H1 (cell line): ENCODE data around the gene CCDC91. TPM values are rescaled to one million over a fixed set of nuclear protein-coding genes. Genes with fewer than 3 reads are reported as not detected.

Experiments used
- CTCF ChIA-PET: fragments of 300-600 bp; sonication (Branson Sonifier 250); formaldehyde crosslinking; loops from one replicate; lab custom pipeline; 2021; ENCODE audit not compliant: partially characterized antibody; lab: Charles Lee
- POLR2A ChIA-PET: fragments of 300-600 bp; sonication (Branson Sonifier 250); formaldehyde crosslinking; loops from one replicate; lab custom pipeline; 2021; ENCODE audit warnings: inconsistent platforms; ENCODE audit not compliant: partially characterized antibody; lab: Charles Lee
- DNase-seq, 2 experiments: peaks; one replicate each; pipeline versions ENCODE4 v3.0.0 to v3.0.0-alpha.2; 2010 to 2022; ENCODE audit warnings: low spot score in 2 of 2, low read depth in 1 of 2, mixed read lengths in 1 of 2
- FAIRE-seq: peaks from 2 replicates; lab custom pipeline; 2011; peaks lifted over from hg19 to GRCh38; lab: Jason Lieb, UNC
- H2AFZ ChIP-seq: 2 replicates; pipeline ENCODE4 v1.8.1; 2012; ENCODE audit warnings: low read length, inconsistent platforms
- H2AK5ac ChIP-seq: 2 replicates; pipeline ENCODE4 v1.6.1; 2013; ENCODE audit warnings: low read depth, low read length
- H2BK120ac ChIP-seq: replicated peaks from 2 replicates; pipeline ENCODE3; 2013; ENCODE audit warnings: low read depth, low read length, inconsistent platforms
- H2BK12ac ChIP-seq: 2 replicates; pipeline ENCODE4 v1.6.1; 2013; ENCODE audit warnings: low read depth, low read length
- H2BK15ac ChIP-seq: 2 replicates; pipeline ENCODE4 v1.6.1; 2013; ENCODE audit warnings: low read length
- H2BK20ac ChIP-seq: 2 replicates; pipeline ENCODE4 v1.6.1; 2013; ENCODE audit warnings: low read length
- H2BK5ac ChIP-seq: 2 replicates; pipeline ENCODE4 v1.6.1; 2013; ENCODE audit warnings: low read depth, low read length
- H3K14ac ChIP-seq: 2 replicates; pipeline ENCODE4 v1.6.1; 2013; ENCODE audit warnings: inconsistent platforms; ENCODE audit not compliant: insufficient read length
- H3K18ac ChIP-seq: 2 replicates; pipeline ENCODE4 v1.6.1; 2013; ENCODE audit warnings: low read length; ENCODE audit errors: extremely low read depth
- H3K23ac ChIP-seq: 2 replicates; pipeline ENCODE4 v1.6.1; 2013; ENCODE audit warnings: inconsistent platforms; ENCODE audit not compliant: insufficient read length
- H3K23me2 ChIP-seq: 2 replicates; pipeline ENCODE4 v1.6.1; 2013; ENCODE audit warnings: low read depth, low read length
- H3K27ac ChIP-seq: 2 replicates; pipeline ENCODE4 v1.6.1; 2011; ENCODE audit warnings: low read depth, low read length, inconsistent platforms
- H3K27me3 ChIP-seq, 4 experiments: replicated peaks in 1 of 4; 1 replicate in 1 of 4; 2 replicates in 3 of 4; pipeline versions ENCODE4 v1.6.1 to v1.8.1; 2011 to 2013; ENCODE audit warnings: low read length in 3 of 4, mild to moderate bottlenecking in 3 of 4, inconsistent platforms in 2 of 4, mixed read lengths in 2 of 4, moderate library complexity in 1 of 4; ENCODE audit not compliant: control insufficient read depth in 3 of 4, insufficient read depth in 3 of 4; ENCODE audit errors: extremely low read depth in 1 of 4
- H3K36me3 ChIP-seq, 4 experiments: 2 replicates each; pipeline versions ENCODE4 v1.6.1 to v1.8.1; 2011 to 2013; ENCODE audit warnings: mild to moderate bottlenecking in 4 of 4, low read length in 3 of 4, moderate library complexity in 2 of 4, control low read depth in 1 of 4, inconsistent platforms in 1 of 4; ENCODE audit not compliant: insufficient read depth in 4 of 4, control insufficient read depth in 2 of 4
- H3K4ac ChIP-seq: replicated peaks from 2 replicates; pipeline ENCODE3; 2013; ENCODE audit warnings: low read length, low read depth, mixed read lengths, inconsistent platforms; ENCODE audit not compliant: insufficient read length
- H3K4me1 ChIP-seq, 4 experiments: replicated peaks in 1 of 4; 1 replicate in 1 of 4; 2 replicates in 3 of 4; pipeline versions ENCODE4 v1.6.1 to v1.8.1; 2011 to 2013; ENCODE audit warnings: low read length in 3 of 4, inconsistent platforms in 2 of 4, mixed read lengths in 1 of 4; ENCODE audit not compliant: insufficient read depth in 4 of 4, control insufficient read depth in 3 of 4
- H3K4me2 ChIP-seq, 2 experiments: 2 replicates each; pipeline versions ENCODE4 v1.6.1 to v1.8.1; 2011 to 2013; ENCODE audit warnings: low read depth in 2 of 2, low read length in 2 of 2, control low read depth in 1 of 2, inconsistent platforms in 1 of 2, mild to moderate bottlenecking in 1 of 2; ENCODE audit not compliant: insufficient read depth in 1 of 2
- H3K4me3 ChIP-seq, 4 experiments: fragments of 200-600, 300-600 bp in 1 of 4; sonication (generic), shearing (Covaris generic), sonication (Bioruptor Twin) in 1 of 4; 2 replicates each; pipeline versions ENCODE4 v1.5.1 to v1.8.1; 2011 to 2016; ENCODE audit warnings: low read length in 4 of 4, low read depth in 3 of 4, control low read depth in 2 of 4, inconsistent platforms in 2 of 4, mild to moderate bottlenecking in 2 of 4, mixed read lengths in 1 of 4, moderate library complexity in 1 of 4; ENCODE audit not compliant: insufficient read depth in 2 of 4; ENCODE audit errors: extremely low read depth in 1 of 4
- H3K56ac ChIP-seq: replicated peaks from 2 replicates; pipeline ENCODE3; 2013; ENCODE audit warnings: low read depth, mild to moderate bottlenecking, mixed read lengths, low read length, inconsistent platforms; ENCODE audit not compliant: insufficient read length
- H3K79me1 ChIP-seq: 2 replicates; pipeline ENCODE4 v1.6.1; 2013; ENCODE audit warnings: low read depth, low read length, control low read depth
- H3K79me2 ChIP-seq, 2 experiments: 2 replicates each; pipeline versions ENCODE4 v1.6.1 to v1.8.1; 2012 to 2013; ENCODE audit warnings: low read length in 2 of 2, mild to moderate bottlenecking in 2 of 2, inconsistent platforms in 1 of 2; ENCODE audit not compliant: insufficient read depth in 2 of 2, control insufficient read depth in 1 of 2
- H3K9ac ChIP-seq, 4 experiments: replicated peaks in 1 of 4; 1 replicate in 1 of 4; 2 replicates in 3 of 4; pipeline versions ENCODE4 v1.6.1 to v1.8.1; 2011 to 2013; ENCODE audit warnings: low read depth in 3 of 4, low read length in 3 of 4, control low read depth in 2 of 4, mild to moderate bottlenecking in 2 of 4, moderate library complexity in 2 of 4, inconsistent platforms in 1 of 4; ENCODE audit errors: extremely low read depth in 1 of 4
- H3K9me3 ChIP-seq, 2 experiments: 2 replicates each; pipeline versions ENCODE4 v1.6.1 to v1.8.1; 2012 to 2013; ENCODE audit warnings: mild to moderate bottlenecking in 2 of 2, moderate library complexity in 2 of 2, control low read depth in 1 of 2, inconsistent platforms in 1 of 2, low read depth in 1 of 2, low read length in 1 of 2, mixed read lengths in 1 of 2; ENCODE audit not compliant: insufficient read depth in 2 of 2
- H4K20me1 ChIP-seq, 2 experiments: replicated peaks in 1 of 2; 2 replicates each; pipeline versions ENCODE3 to v1.8.1; 2011 to 2013; ENCODE audit warnings: inconsistent platforms in 2 of 2, low read length in 2 of 2, mild to moderate bottlenecking in 1 of 2; ENCODE audit not compliant: insufficient read depth in 2 of 2, control insufficient read depth in 1 of 2
- H4K5ac ChIP-seq: 2 replicates; pipeline ENCODE4 v1.6.1; 2013; ENCODE audit warnings: low read length, low read depth, mixed read lengths, inconsistent platforms; ENCODE audit not compliant: insufficient read length
- H4K8ac ChIP-seq: 2 replicates; pipeline ENCODE4 v1.8.0; 2013; ENCODE audit warnings: mild to moderate bottlenecking, moderate library complexity, low read length, inconsistent platforms; ENCODE audit not compliant: insufficient read depth; ENCODE audit errors: extremely low read depth
- H4K91ac ChIP-seq: replicated peaks from 2 replicates; pipeline ENCODE3; 2013; ENCODE audit warnings: low read length, mixed read lengths, inconsistent platforms; ENCODE audit not compliant: insufficient read length
- BRCA1 ChIP-seq: IDR thresholded peaks from 2 replicates; pipeline ENCODE4 v1.6.1; 2012; ENCODE audit warnings: low read depth, low read length, improper control_type of control experiment
- CHD1 ChIP-seq: IDR thresholded peaks from 2 replicates; pipeline ENCODE4 v1.6.1; 2012; ENCODE audit warnings: low read depth, low read length, improper control_type of control experiment
- CTBP2 ChIP-seq: IDR thresholded peaks from 2 replicates; pipeline ENCODE4 v1.7.0; 2011; ENCODE audit warnings: borderline replicate concordance, mild to moderate bottlenecking, moderate library complexity, mixed read lengths, low read length; ENCODE audit not compliant: insufficient read depth, insufficient read length
- EGR1 ChIP-seq: IDR thresholded peaks from 2 replicates; pipeline ENCODE4 v1.6.1; 2011; ENCODE audit warnings: low read depth, low read length, borderline replicate concordance
- EZH2 ChIP-seq: fragments of 200-600 bp; sonication (generic); IDR thresholded peaks from 2 replicates; pipeline ENCODE4 v1.7.1; 2012; ENCODE audit warnings: low read depth, mild to moderate bottlenecking, moderate library complexity, low read length, inconsistent platforms; ENCODE audit not compliant: severe bottlenecking
- GTF2F1 ChIP-seq: IDR thresholded peaks from 2 replicates; pipeline ENCODE4 v1.6.1; 2012; ENCODE audit warnings: low read depth, low read length, improper control_type of control experiment, borderline replicate concordance
- MAFK ChIP-seq: IDR thresholded peaks from 2 replicates; pipeline ENCODE4 v1.6.1; 2012; ENCODE audit warnings: low read depth, mild to moderate bottlenecking, improper control_type of control experiment, low read length
- RBBP5 ChIP-seq: IDR thresholded peaks from 2 replicates; pipeline ENCODE4 v1.7.1; 2012; ENCODE audit warnings: low read depth, mild to moderate bottlenecking, inconsistent platforms, low read length, moderate library complexity, borderline replicate concordance
- SIRT6 ChIP-seq: IDR thresholded peaks from one replicate; pipeline ENCODE4 v1.7.1; 2012; ENCODE audit warnings: low read length, inconsistent platforms
- SP1 ChIP-seq: IDR thresholded peaks from 2 replicates; pipeline ENCODE4 v1.6.1; 2011; ENCODE audit warnings: low read depth, low read length
- SP2 ChIP-seq: IDR thresholded peaks from 2 replicates; pipeline ENCODE4 v1.6.1; 2012; ENCODE audit warnings: mild to moderate bottlenecking, low read length, inconsistent platforms
- TBP ChIP-seq: IDR thresholded peaks from 2 replicates; pipeline ENCODE4 v1.6.1; 2011; ENCODE audit warnings: low read depth, low read length, improper control_type of control experiment
- TCF12 ChIP-seq: IDR thresholded peaks from 2 replicates; pipeline ENCODE4 v1.6.1; 2011; ENCODE audit warnings: low read depth, mild to moderate bottlenecking, low read length
- USF2 ChIP-seq: IDR thresholded peaks from 2 replicates; pipeline ENCODE4 v1.6.1; 2011; ENCODE audit warnings: low read length, improper control_type of control experiment
- YY1 ChIP-seq: IDR thresholded peaks from 2 replicates; pipeline ENCODE4 v1.6.1; 2011; ENCODE audit warnings: low read depth, mild to moderate bottlenecking, low read length
- WGBS, 2 experiments: shearing (Covaris generic) in 1 of 2; methylation state at CpG; one replicate each; pipeline versions ENCODE4 v1.1.6 to v1.1.7; 2013 to 2015; ENCODE audit warnings: low lambda C conversion rate in 2 of 2, mixed read lengths in 2 of 2, inconsistent platforms in 1 of 2, low coverage in 1 of 2, missing lambda C conversion rate in 1 of 2; ENCODE audit not compliant: insufficient replicate concordance in 2 of 2, insufficient coverage in 1 of 2, insufficient read length in 1 of 2; ENCODE audit errors: extremely low coverage in 1 of 2, missing lambda C conversion rate in 1 of 2; 5-methylcytosine and 5-hydroxymethylcytosine counted together
- polyA plus RNA-seq, 7 experiments: library from polyadenylated mRNA; depleted of rRNA in 3 of 7; stranded (reverse) in 5 of 7; unstranded in 2 of 7; fragments of >200 nt in 5 of 7; fragments of 200-250 nt in 2 of 7; gene quantifications; 1 replicate in 5 of 7; 2 replicates in 1 of 7; 4 replicates in 1 of 7; pipeline versions ENCODE4 v1.2.1 to v1.2.3, GENCODE V29; 2011 to 2013; ENCODE audit warnings: missing spikeins in 2 of 7, mixed read lengths in 2 of 7
- total RNA-seq: library from RNA; stranded (reverse); fragmentation: NEBNext Ultra II Directional; extraction: Animal tissue kit (Norgen Biotek cat#: 25700); gene quantifications from 2 replicates; pipeline ENCODE4 v1.2.1, GENCODE V29; 2021

The CCDC91 gene
- total and polyA plus RNA-seq, 2 of the 8 experiments (the other 6 are each of a cell fraction or from before 2014, with no cell fraction given), result 8.6 to 23.1 TPM

- Histone ChIP-seq H3K27me3 (no peaks in the 10 kb centered on the region), H2AK5ac (no peak overlapping the region), H3K9me3 (no peaks in the 10 kb centered on the region), H2BK5ac (no peak overlapping the region), H3K27ac (no peak overlapping the region), H3K23me2 (no peaks in the 10 kb centered on the region), H3K36me3 (no peaks in the 10 kb centered on the region; a peak in 1 of 8 replicates), H2BK120ac (no peak overlapping the region), H3K23ac (no peak overlapping the region), H2BK15ac (no peak overlapping the region), H3K4ac (no peak overlapping the region), H2BK20ac (no peak overlapping the region), H3K14ac (no peak overlapping the region), H3K4me3 (no peak overlapping the region), H3K56ac (no peak overlapping the region), H3K79me1 (no peaks in the 10 kb centered on the region), H2AFZ (no peak overlapping the region), H4K5ac (no peak overlapping the region), H3K18ac (no peak overlapping the region), H4K8ac (no peak overlapping the region), H3K4me1 (peaks cover 0 to 18% (median 6%) of the 10 kb centered on the region in 4 experiments; a peak in 3 of 7 replicates), H2BK12ac (no peak overlapping the region), H3K4me2 (no peak overlapping the region), H4K91ac (no peak overlapping the region), H3K9ac (no peak overlapping the region), H3K79me2 (no peaks in the 10 kb centered on the region), H4K20me1 (no peaks in the 10 kb centered on the region)
- 87% methylated on average over 3 of the region's 3 CpGs; no CpG with 5 or more reads in 1 of the 2 experiments for WGBS, 2 experiments
- ChIA-PET CTCF (no interaction called here), POLR2A (no interaction called here)
- DNase-seq (no peak), FAIRE-seq (no peak)
- TF ChIP-seq BRCA1, result no peak
- no peak for TF ChIP-seq CHD1
- TF ChIP-seq SP1, result no peak
- TF ChIP-seq USF2, result no peak
- no peak for TF ChIP-seq SP2
- TF ChIP-seq MAFK, result no peak
- TF ChIP-seq GTF2F1, result no peak
- TF ChIP-seq SIRT6, result no peak
- TF ChIP-seq EZH2, result no peak
- no peak for TF ChIP-seq YY1
- no peak for TF ChIP-seq TCF12
- no peak for TF ChIP-seq TBP
- TF ChIP-seq RBBP5, result no peak
- TF ChIP-seq EGR1, result no peak
- no peak for TF ChIP-seq CTBP2
Observed at GRCh38 chr12:28457785-28458184, 267.5 kb downstream of the CCDC91 start.
